Liver (tissue), 3 donors: ENCODE measurements around the gene CREM.

ENCODE experiments used
- FOXA1 ChIP-seq: IDR thresholded peaks from 2 replicates; pipeline ENCODE4 v1.6.1; 2016; ENCODE audit warnings: antibody characterized with exemption
- GABPA ChIP-seq, 2 donors: IDR thresholded peaks in 1 of 2; conservative IDR thresholded peaks in 1 of 2; 2 replicates each; pipeline ENCODE4 v1.6.1; 2016; ENCODE audit warnings: antibody characterized with exemption in 2 of 2, mild to moderate bottlenecking in 1 of 2, moderate library complexity in 1 of 2
- JUND ChIP-seq, 2 donors: IDR thresholded peaks; 2 replicates each; pipeline ENCODE4 v1.6.1; 2016; ENCODE audit warnings: antibody characterized with exemption in 2 of 2
- RAD21 ChIP-seq, 2 donors: IDR thresholded peaks; 2 replicates each; pipeline ENCODE4 v1.6.1; 2016; ENCODE audit warnings: antibody characterized with exemption in 2 of 2, mild to moderate bottlenecking in 2 of 2
- TF ChIP-seq, protein P1 (sequence below): IDR thresholded peaks from 2 replicates; pipeline ENCODE4 v1.6.1; 2016; ENCODE audit warnings: antibody characterized with exemption
- TF ChIP-seq, protein P2 (sequence below): fragments of 150-350 bp; IDR thresholded peaks from 2 replicates; pipeline ENCODE4 v1.5.1; 2017; ENCODE audit warnings: improper control_type of control experiment, low read depth, low read length; ENCODE audit not compliant: missing input control
- TF ChIP-seq, protein P3 (sequence below): IDR thresholded peaks from 2 replicates; pipeline ENCODE4 v1.6.1; 2016; ENCODE audit warnings: antibody characterized with exemption
- donor health status: healthy.
- donor health status: healthy.

DNA sequence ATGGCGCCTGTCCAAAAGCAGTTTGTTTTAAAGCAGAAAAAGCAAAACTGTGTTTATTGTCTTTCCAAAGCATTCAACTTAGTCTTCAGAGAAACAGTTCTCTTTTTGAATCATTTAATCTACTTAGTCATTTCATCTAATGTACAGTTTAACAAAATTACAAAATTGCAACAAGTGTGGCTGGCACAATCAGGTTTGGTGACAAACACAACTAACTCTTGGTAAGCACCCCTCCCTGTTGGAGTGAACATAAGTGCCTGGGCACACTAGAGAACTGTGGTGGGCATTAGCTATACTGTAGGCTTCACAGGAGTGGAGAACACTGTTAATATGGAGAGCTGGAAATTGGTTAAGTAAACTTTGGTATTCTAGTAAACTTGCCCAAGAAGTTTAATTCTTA, 6.9 kb downstream of the CREM start:
- TF ChIP-seq, protein P1, sequence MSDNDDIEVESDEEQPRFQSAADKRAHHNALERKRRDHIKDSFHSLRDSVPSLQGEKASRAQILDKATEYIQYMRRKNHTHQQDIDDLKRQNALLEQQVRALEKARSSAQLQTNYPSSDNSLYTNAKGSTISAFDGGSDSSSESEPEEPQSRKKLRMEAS = no peak
- TF ChIP-seq, protein P2, sequence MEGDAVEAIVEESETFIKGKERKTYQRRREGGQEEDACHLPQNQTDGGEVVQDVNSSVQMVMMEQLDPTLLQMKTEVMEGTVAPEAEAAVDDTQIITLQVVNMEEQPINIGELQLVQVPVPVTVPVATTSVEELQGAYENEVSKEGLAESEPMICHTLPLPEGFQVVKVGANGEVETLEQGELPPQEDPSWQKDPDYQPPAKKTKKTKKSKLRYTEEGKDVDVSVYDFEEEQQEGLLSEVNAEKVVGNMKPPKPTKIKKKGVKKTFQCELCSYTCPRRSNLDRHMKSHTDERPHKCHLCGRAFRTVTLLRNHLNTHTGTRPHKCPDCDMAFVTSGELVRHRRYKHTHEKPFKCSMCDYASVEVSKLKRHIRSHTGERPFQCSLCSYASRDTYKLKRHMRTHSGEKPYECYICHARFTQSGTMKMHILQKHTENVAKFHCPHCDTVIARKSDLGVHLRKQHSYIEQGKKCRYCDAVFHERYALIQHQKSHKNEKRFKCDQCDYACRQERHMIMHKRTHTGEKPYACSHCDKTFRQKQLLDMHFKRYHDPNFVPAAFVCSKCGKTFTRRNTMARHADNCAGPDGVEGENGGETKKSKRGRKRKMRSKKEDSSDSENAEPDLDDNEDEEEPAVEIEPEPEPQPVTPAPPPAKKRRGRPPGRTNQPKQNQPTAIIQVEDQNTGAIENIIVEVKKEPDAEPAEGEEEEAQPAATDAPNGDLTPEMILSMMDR = no peak
- TF ChIP-seq FOXA1 (no peak), RAD21 (IDR thresholded peaks at IDR 0.05) (no peak), JUND (IDR thresholded peaks at IDR 0.05) (no peak), GABPA (IDR thresholded peaks at IDR 0.05 in 1 of 2, conservative IDR thresholded peaks at IDR 0.05 in 1 of 2) (no peak)
- TF ChIP-seq, protein P3, sequence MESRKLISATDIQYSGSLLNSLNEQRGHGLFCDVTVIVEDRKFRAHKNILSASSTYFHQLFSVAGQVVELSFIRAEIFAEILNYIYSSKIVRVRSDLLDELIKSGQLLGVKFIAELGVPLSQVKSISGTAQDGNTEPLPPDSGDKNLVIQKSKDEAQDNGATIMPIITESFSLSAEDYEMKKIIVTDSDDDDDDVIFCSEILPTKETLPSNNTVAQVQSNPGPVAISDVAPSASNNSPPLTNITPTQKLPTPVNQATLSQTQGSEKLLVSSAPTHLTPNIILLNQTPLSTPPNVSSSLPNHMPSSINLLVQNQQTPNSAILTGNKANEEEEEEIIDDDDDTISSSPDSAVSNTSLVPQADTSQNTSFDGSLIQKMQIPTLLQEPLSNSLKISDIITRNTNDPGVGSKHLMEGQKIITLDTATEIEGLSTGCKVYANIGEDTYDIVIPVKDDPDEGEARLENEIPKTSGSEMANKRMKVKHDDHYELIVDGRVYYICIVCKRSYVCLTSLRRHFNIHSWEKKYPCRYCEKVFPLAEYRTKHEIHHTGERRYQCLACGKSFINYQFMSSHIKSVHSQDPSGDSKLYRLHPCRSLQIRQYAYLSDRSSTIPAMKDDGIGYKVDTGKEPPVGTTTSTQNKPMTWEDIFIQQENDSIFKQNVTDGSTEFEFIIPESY = no peak
